Adrenal gland (tissue), 19 donors: ENCODE data around the gene ADAM30. TPM values are rescaled to one million over a fixed set of nuclear protein-coding genes. Genes with fewer than 3 reads are reported as not detected.

Source experiments
- DNase-seq, 7 donors: peaks; one replicate each; pipeline ENCODE4 v3.0.0-alpha.2; 2019 to 2020
- H3K27ac ChIP-seq, 5 donors: fragments of 200-600 bp; sonication (generic) in 4 of 5; 1 replicate in 3 of 5; 2 replicates in 2 of 5; pipeline versions ENCODE4 v1.5.1 to v1.8.0; 2016 to 2020; ENCODE audit warnings: mild to moderate bottlenecking in 1 of 5
- H3K27me3 ChIP-seq: fragments of 200-600 bp; 2 replicates; pipeline ENCODE4 v1.8.0; 2021
- H3K36me3 ChIP-seq, 2 donors: fragments of 200-600 bp; replicated peaks in 1 of 2; 1 replicate in 1 of 2; 2 replicates in 1 of 2; pipeline versions ENCODE4 v1.5.1 to v1.8.0; 2018 to 2022
- H3K4me1 ChIP-seq, 2 donors: fragments of 200-600 bp; replicated peaks in 1 of 2; 1 replicate in 1 of 2; 2 replicates in 1 of 2; pipeline versions ENCODE4 v1.5.1 to v1.8.0; 2018 to 2021
- H3K4me3 ChIP-seq, 4 donors: fragments of 200-600 bp; sonication (generic) in 3 of 4; one replicate each; pipeline ENCODE4 v1.5.1; 2016 to 2018
- H3K9me3 ChIP-seq, 3 donors: fragments of 200-600 bp; sonication (generic) in 1 of 3; replicated peaks in 1 of 3; 1 replicate in 2 of 3; 2 replicates in 1 of 3; pipeline versions ENCODE4 v1.5.1 to v1.8.0; 2016 to 2021
- CTCF ChIP-seq, 6 experiments: fragments of 450-650 bp in 4 of 6; fragments of 200-600 bp in 2 of 6; sonication (generic) in 1 of 6; IDR thresholded peaks; 1 replicate in 5 of 6; 2 replicates in 1 of 6; pipeline versions ENCODE4 v1.5.1 to v1.8.0; 2016 to 2021; ENCODE audit warnings: antibody characterized with exemption in 6 of 6, mild to moderate bottlenecking in 2 of 6, moderate library complexity in 1 of 6
- POLR2A ChIP-seq, 2 donors: fragments of 450-650 bp; IDR thresholded peaks; one replicate each; pipeline ENCODE4 v1.6.1; 2017; ENCODE audit warnings: antibody characterized with exemption in 2 of 2, mild to moderate bottlenecking in 2 of 2, moderate library complexity in 1 of 2
- WGBS, 4 donors: extraction: QIAGEN DNeasy Blood & Tissue Kit in 2 of 4; methylation state at CpG; one replicate each; pipeline versions ENCODE4 v1.1.5 to v1.1.7; 2013 to 2017; 5-methylcytosine and 5-hydroxymethylcytosine counted together
- intact Hi-C, 2 donors: fragments of 100-400 bp; cut with DNase I; formaldehyde crosslinking; loops; one replicate each; pipeline versions ENCODE4 v1.14.1 to v1.15.0; 2022 to 2023
- long read RNA-seq, 10 donors: library from polyadenylated mRNA in 3 of 10; unstranded in 2 of 10; stranded (forward) in 1 of 10; transcript quantifications; one replicate each; pipeline ENCODE4 v2.0.0 and lab custom pipeline, GENCODE V29; 2021 to 2026
- polyA plus RNA-seq, 3 donors: library from polyadenylated mRNA; stranded (reverse); fragments of 200-250 nt in 2 of 3; fragments of 350-450 nt in 1 of 3; fragmentation: Illumina TruSeq in 1 of 3; extraction: RNeasy Lipid Tissue Mini Kit (QIAGEN cat#74804) in 1 of 3; gene quantifications; one replicate each; pipeline ENCODE4 v1.2.3, GENCODE V29; 2013 to 2014
- total RNA-seq, 9 donors: library from RNA; depleted of rRNA in 4 of 9; stranded (reverse); fragments of >200 nt in 4 of 9; fragments of 120-200 nt in 1 of 9; fragmentation: NEBNext Ultra II Directional in 1 of 9; extraction: Animal tissue kit (Norgen Biotek cat#: 25700) in 1 of 9; gene quantifications; one replicate each; pipeline versions ENCODE4 v1.1.0 to v1.2.4, GENCODE V29; 2013 to 2023
- donor health status: healthy with polysubstance abuse.
- donor health status: Bipolar disorder and iron deficiency.
- donor health status: DM: yes; HTN: yes; CAD: no.
- donor health status: DM: no; HTN: no; CAD: no.
- donor health status: DM: no; HTN: no; CAD: no.
- donor health status: DM: yes; HTN: yes; CAD: no.

Gene ADAM30
- total RNA-seq: not detected
- polyA plus RNA-seq: not detected
- long read RNA-seq, donor 1: 0 reads
- long read RNA-seq, donor 2: 0 reads
- long read RNA-seq, donor 3: 0 reads
- long read RNA-seq, donor 4: 0 reads
- long read RNA-seq, donor 5: 0 reads
- long read RNA-seq, donor 6: 0 reads
- long read RNA-seq, donor 7: 0 reads
- long read RNA-seq, donor 8: 0 reads
- long read RNA-seq, donor 9: 0 reads
- long read RNA-seq, donor 10: 0 reads

- Histone ChIP-seq H3K4me3 (no peak within 1 kb of the TSS), H3K27me3 (peaks cover 5% of the 10 kb centered on the region), H3K9me3 (no peaks in the 10 kb centered on the region), H3K36me3 (no peaks in the 10 kb centered on the region), H3K27ac (no peak within 1 kb of the TSS), H3K4me1 (no peaks in the 10 kb centered on the region)
- WGBS, 4 donors: 42 to 53% (median 43%) methylated on average over 23 to 24 of the region's 24 CpGs
- TF ChIP-seq POLR2A (IDR thresholded peaks at IDR 0.05): no peak
- TF ChIP-seq CTCF (IDR thresholded peaks at IDR 0.05): no peak
- intact Hi-C loops: no loop called here
- DNase-seq: no peak
These were observed at the start of gene ADAM30 for GRCh38 chr1:119896303-119896702. Gene ADAM30 (minus strand): TSS chr1:119896515. CDS start chr1:119896336, 179 bp downstream.

- Histone ChIP-seq H3K9me3 (no peaks in the 10 kb centered on the region), H3K36me3 (peaks cover 0 to 18% of the 10 kb centered on the region in 2 donors), H3K4me3 (no peak overlapping the region), H3K27me3 (no peaks in the 10 kb centered on the region), H3K4me1 (no peaks in the 10 kb centered on the region), H3K27ac (no peak overlapping the region)
- intact Hi-C loops: no loop called here
- DNase-seq: no peak
- WGBS, 4 donors: 78 to 90% (median 83%) methylated on average over 2 of the region's 2 CpGs
- TF ChIP-seq CTCF (IDR thresholded peaks at IDR 0.05): no peak
- no peak for TF ChIP-seq POLR2A (IDR thresholded peaks at IDR 0.05)
These were observed 46.9 kb upstream of the ADAM30 start for GRCh38 chr1:119943216-119943615.

- H3K4me1 ChIP-seq: no peaks in the 10 kb centered on the region
- no peak overlapping the region for H3K27ac ChIP-seq
- no peak for DNase-seq
- 81 to 99% (median 89%) methylated on average over 4 of the region's 4 CpGs for WGBS, 4 donors
- no peaks in the 10 kb centered on the region for H3K9me3 ChIP-seq
- H3K36me3 ChIP-seq: peaks cover 0 to 29% of the 10 kb centered on the region in 2 donors
- TF ChIP-seq POLR2A (IDR thresholded peaks at IDR 0.05): no peak
- no peak for TF ChIP-seq CTCF (IDR thresholded peaks at IDR 0.05)
- intact Hi-C loops: no loop called here
- no peaks in the 10 kb centered on the region for H3K27me3 ChIP-seq
- no peak overlapping the region for H3K4me3 ChIP-seq
These were observed 45.1 kb upstream of the ADAM30 start for GRCh38 chr1:119941392-119941791.

- Histone ChIP-seq H3K27ac (no peak overlapping the region), H3K36me3 (peaks cover 0 to 35% of the 10 kb centered on the region in 2 donors), H3K4me1 (no peaks in the 10 kb centered on the region), H3K4me3 (no peak overlapping the region), H3K9me3 (no peaks in the 10 kb centered on the region), H3K27me3 (no peaks in the 10 kb centered on the region)
- no peak for DNase-seq
- no peak for TF ChIP-seq CTCF (IDR thresholded peaks at IDR 0.05)
- no peak for TF ChIP-seq POLR2A (IDR thresholded peaks at IDR 0.05)
- intact Hi-C loops: no loop called here
These were observed 44.4 kb upstream of the ADAM30 start for GRCh38 chr1:119940697-119941096.
